ENCODE data around the gene SPRED2.

The SPRED2 gene

GRCh38 chr2:65277118-65277517 is 155.3 kb downstream of the SPRED2 start:
- no peak for DNase-seq (ENCODE audit: low spot score)

GRCh38 chr2:65276609-65277008 is 155.8 kb downstream of the SPRED2 start:
- DNase-seq (ENCODE audit: low spot score) = no peak

DNA sequence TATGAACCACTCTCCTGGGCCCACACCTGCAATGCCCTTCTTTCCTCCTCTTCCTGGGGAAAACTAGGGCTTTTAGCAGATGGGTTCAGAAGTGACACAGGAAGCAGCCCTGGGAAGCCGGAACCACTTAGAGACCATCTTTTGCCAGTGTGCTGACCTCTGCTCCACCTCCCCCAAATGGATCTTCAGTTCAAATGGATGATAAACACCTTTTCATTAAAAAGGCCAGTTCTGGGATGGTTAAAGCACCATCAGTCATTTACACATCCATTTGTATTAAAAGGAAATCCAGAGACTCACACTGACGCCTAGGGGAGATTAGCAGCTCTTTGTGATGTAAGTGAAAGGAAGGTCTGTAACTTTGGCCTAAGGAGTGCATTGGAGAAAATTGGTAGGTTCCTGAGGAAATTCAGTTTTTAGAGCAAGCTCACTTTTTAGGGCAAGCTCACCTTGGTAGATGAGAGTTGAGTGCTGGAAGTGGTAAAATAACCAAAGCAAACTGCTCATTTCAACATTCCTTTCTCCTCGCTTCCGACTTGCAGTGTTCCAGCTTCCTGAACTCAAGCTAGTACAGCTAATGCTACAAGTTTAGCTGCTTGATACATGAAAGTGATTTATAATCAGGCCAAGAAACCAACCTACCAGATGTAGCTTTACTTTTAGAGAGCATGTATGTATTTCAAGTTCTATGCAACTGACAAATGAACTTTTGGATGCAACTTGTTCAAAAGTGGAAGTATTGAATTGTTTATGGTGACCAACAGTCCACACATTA is 157.1 kb downstream of the SPRED2 start:
- no peak for DNase-seq (ENCODE audit: low spot score)

- DNase-seq (ENCODE audit: low spot score) = no peak
Measured at GRCh38 chr2:65273344-65273743, 159.1 kb downstream of the SPRED2 start.

GRCh38 chr2:65268957-65269356 is 163.4 kb downstream of the SPRED2 start:
- DNase-seq (ENCODE audit: low spot score) = no peak

DNA sequence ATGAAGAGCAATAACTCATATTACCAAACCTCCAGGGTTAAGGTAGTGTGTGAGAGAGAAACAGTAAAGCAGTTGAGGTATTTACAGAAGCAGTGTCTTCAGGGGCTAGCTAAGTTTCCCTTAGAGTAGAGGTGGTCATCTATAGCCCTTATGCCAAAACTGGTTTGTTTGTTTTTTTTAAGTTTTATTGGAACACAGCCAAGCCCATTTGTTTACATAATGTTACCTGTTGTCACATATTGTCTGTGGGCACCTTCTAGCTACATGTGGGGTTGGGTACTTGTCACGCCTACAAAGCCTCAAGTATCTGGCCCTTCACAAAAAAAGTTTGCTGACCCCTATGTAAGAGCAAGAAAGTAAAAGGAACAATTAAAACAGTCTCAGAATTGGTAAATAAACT is 165.4 kb downstream of the SPRED2 start:
- no peak for DNase-seq (ENCODE audit: low spot score)

DNA sequence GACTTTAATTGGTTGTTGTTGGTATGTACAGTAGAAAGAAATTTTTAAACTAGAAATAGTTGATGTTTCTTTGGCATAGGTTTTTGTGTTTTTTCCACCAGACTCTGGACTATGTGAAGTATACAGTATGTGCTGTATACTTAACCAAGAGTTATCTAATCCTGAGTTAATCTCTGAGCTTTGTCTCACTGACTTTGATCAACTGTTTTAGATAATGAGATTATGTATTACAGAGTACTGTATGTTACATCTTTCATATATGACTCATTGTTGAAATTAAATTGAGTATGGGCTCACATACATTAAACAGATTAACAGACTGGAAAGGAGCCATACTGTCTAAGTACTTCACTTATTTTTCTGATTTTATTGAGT is 166.7 kb downstream of the SPRED2 start:
- DNase-seq (ENCODE audit: low spot score) = no peak

GRCh38 chr2:65264821-65265670 is 167.4 kb downstream of the SPRED2 start:
- peak; percentile 57 for DNase-seq (ENCODE audit: low spot score)

DNA sequence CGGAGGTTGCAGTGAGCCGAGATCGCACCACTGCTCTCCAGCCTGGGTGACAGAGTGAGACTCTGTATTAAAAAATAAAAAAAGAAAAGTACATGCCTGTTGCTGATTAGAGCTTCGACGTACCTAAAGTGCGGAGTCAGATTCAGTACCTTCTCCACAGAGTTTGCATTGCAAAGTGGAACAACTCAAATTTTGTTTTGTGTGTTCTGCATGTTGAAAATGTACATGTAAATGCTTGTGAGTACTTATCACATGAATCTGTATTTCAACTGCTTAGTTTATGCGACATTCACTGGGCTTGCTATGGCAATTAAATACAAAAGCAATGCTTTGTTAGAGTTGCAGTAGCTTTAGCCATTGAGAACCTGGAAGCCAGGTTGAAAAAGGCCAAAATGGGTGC is 168.4 kb downstream of the SPRED2 start:
- no peak for DNase-seq (ENCODE audit: low spot score)

- DNase-seq (ENCODE audit: low spot score) = no peak
Measured at GRCh38 chr2:65263262-65263661, 169.1 kb downstream of the SPRED2 start.

DNA sequence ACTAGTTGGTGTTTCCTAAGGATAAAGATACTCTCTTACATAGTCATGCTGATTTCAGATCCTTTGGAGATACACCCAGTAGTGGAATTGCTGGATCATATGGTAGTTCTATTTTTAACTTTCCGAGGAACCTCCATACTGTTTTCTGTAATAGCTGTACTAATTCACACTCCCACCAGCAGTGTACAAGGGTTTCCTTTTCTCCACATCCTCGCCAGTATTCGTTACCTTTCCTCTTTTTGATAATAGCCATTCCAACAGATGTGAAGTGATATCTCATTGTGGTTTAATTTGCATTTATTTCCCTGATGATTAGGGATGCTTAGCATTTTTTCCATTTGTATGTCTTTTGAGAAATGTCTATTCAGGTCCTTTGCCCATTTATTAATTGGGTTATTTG is 170.7 kb downstream of the SPRED2 start:
- no peak for DNase-seq (ENCODE audit: low spot score)
